CD14-positive monocyte (primary cell): Measurements from ENCODE around the gene ACSS3. TPM values are rescaled to one million over a fixed set of nuclear protein-coding genes. Genes with fewer than 3 reads are reported as not detected.

Experiments
- DNase-seq, 3 donors: peaks; one replicate each; pipeline ENCODE4 v3.0.0-alpha.2; 2011 to 2022
- H2AFZ ChIP-seq: 2 replicates; pipeline ENCODE4 v1.6.0; 2012; ENCODE audit warnings: mild to moderate bottlenecking, low read depth, low read length, inconsistent platforms; ENCODE audit not compliant: insufficient read depth, poor library complexity, severe bottlenecking
- H3K27ac ChIP-seq, 2 donors: 1 replicate in 1 of 2; 2 replicates in 1 of 2; pipeline ENCODE4 v1.5.1; 2012 to 2013; ENCODE audit warnings: low read length in 2 of 2, control low read depth in 1 of 2, inconsistent platforms in 1 of 2, low read depth in 1 of 2, mild to moderate bottlenecking in 1 of 2
- H3K27me3 ChIP-seq, 2 donors: one replicate each; pipeline versions ENCODE4 v1.6.0 to v1.6.1; 2011 to 2013; ENCODE audit warnings: low read length in 2 of 2; ENCODE audit not compliant: control insufficient read depth in 2 of 2, insufficient read depth in 2 of 2
- H3K36me3 ChIP-seq, 2 donors: replicated peaks in 1 of 2; 1 replicate in 1 of 2; 2 replicates in 1 of 2; pipeline versions ENCODE4 v1.5.1 to v1.6.1; 2012 to 2013; ENCODE audit warnings: low read length in 2 of 2, control low read depth in 1 of 2, inconsistent platforms in 1 of 2, mild to moderate bottlenecking in 1 of 2; ENCODE audit not compliant: insufficient read depth in 2 of 2, control insufficient read depth in 1 of 2
- H3K4me1 ChIP-seq, 2 donors: 1 replicate in 1 of 2; 2 replicates in 1 of 2; pipeline versions ENCODE4 v1.5.1 to v1.6.1; 2012 to 2013; ENCODE audit warnings: low read length in 2 of 2, control low read depth in 1 of 2, inconsistent platforms in 1 of 2, mild to moderate bottlenecking in 1 of 2, moderate library complexity in 1 of 2; ENCODE audit not compliant: insufficient read depth in 2 of 2, control insufficient read depth in 1 of 2
- H3K4me2 ChIP-seq: replicated peaks from 2 replicates; pipeline ENCODE3; 2012; ENCODE audit warnings: low read length, moderate library complexity, mild to moderate bottlenecking; ENCODE audit not compliant: poor library complexity, severe bottlenecking; ENCODE audit errors: extremely low read depth
- H3K4me3 ChIP-seq, 3 experiments: fragments of 200-600 bp in 1 of 3; sonication (generic) in 1 of 3; replicated peaks in 1 of 3; 1 replicate in 2 of 3; 2 replicates in 1 of 3; pipeline ENCODE4 v1.5.1; 2011 to 2013; ENCODE audit warnings: low read length in 3 of 3, mild to moderate bottlenecking in 3 of 3, control low read depth in 2 of 3, low read depth in 2 of 3, inconsistent platforms in 1 of 3, moderate library complexity in 1 of 3
- H3K79me2 ChIP-seq: 2 replicates; pipeline ENCODE4 v1.6.0; 2012; ENCODE audit warnings: mild to moderate bottlenecking, control low read depth, inconsistent platforms, low read length, moderate library complexity; ENCODE audit not compliant: insufficient read depth
- H3K9ac ChIP-seq: 2 replicates; pipeline ENCODE4 v1.6.0; 2017; ENCODE audit warnings: low read length, mild to moderate bottlenecking; ENCODE audit not compliant: insufficient read depth, poor library complexity, severe bottlenecking
- H3K9me3 ChIP-seq, 2 donors: replicated peaks in 1 of 2; 1 replicate in 1 of 2; 2 replicates in 1 of 2; pipeline versions ENCODE4 v1.5.1 to v1.6.1; 2012 to 2013; ENCODE audit warnings: low read length in 2 of 2, control low read depth in 1 of 2; ENCODE audit not compliant: control insufficient read depth in 1 of 2, insufficient read depth in 1 of 2
- H4K20me1 ChIP-seq: 2 replicates; pipeline ENCODE4 v1.6.0; 2012; ENCODE audit warnings: mild to moderate bottlenecking, low read length, control low read depth, moderate library complexity; ENCODE audit not compliant: insufficient read depth
- H3K27ac Mint-ChIP-seq, 7 donors: one replicate each; pipeline ENCODE4 v1.8.0; 2020; ENCODE audit warnings: mild to moderate bottlenecking in 7 of 7, mixed read lengths in 7 of 7, moderate library complexity in 6 of 7, inconsistent platforms in 2 of 7
- H3K27me3 Mint-ChIP-seq, 3 donors: one replicate each; pipeline ENCODE4 v1.8.0; 2021 to 2022; ENCODE audit warnings: low read depth in 3 of 3, mild to moderate bottlenecking in 3 of 3, mixed read lengths in 3 of 3, moderate library complexity in 3 of 3, inconsistent platforms in 1 of 3
- H3K36me3 Mint-ChIP-seq, 2 donors: one replicate each; pipeline ENCODE4 v1.8.0; 2020; ENCODE audit warnings: mixed read lengths in 2 of 2, inconsistent platforms in 1 of 2, mild to moderate bottlenecking in 1 of 2
- H3K4me1 Mint-ChIP-seq: one replicate; pipeline ENCODE4 v1.8.0; 2020; ENCODE audit warnings: mild to moderate bottlenecking, mixed read lengths
- H3K4me3 Mint-ChIP-seq, 2 donors: one replicate each; pipeline ENCODE4 v1.8.0; 2020; ENCODE audit warnings: mild to moderate bottlenecking in 2 of 2, mixed read lengths in 2 of 2, moderate library complexity in 1 of 2
- H3K9me3 Mint-ChIP-seq, 7 donors: one replicate each; pipeline ENCODE4 v1.8.0; 2020 to 2022; ENCODE audit warnings: mixed read lengths in 7 of 7, mild to moderate bottlenecking in 6 of 7, moderate library complexity in 6 of 7, inconsistent platforms in 2 of 7
- CTCF ChIP-seq: fragments of 200-600 bp; IDR thresholded peaks from one replicate; pipeline ENCODE4 v1.8.0; 2022; ENCODE audit warnings: antibody characterized with exemption, mild to moderate bottlenecking
- WGBS: methylation state at CpG from one replicate; pipeline ENCODE4 v1.1.5; 2013; ENCODE audit warnings: missing lambda C conversion rate; ENCODE audit not compliant: insufficient coverage; 5-methylcytosine and 5-hydroxymethylcytosine counted together
- intact Hi-C, 2 donors: fragments of 100-400 bp; cut with micrococcal nuclease; formaldehyde crosslinking; loops; one replicate each; pipeline versions ENCODE4 v1.15.0 to v1.15.1; 2023
- polyA plus RNA-seq, 3 donors: library from polyadenylated mRNA; depleted of rRNA in 1 of 3; unstranded in 2 of 3; stranded (reverse) in 1 of 3; fragments of 300-500 nt in 2 of 3; fragments of >200 nt in 1 of 3; fragmentation: Illumina TruSeq in 2 of 3; gene quantifications; 1 replicate in 2 of 3; 2 replicates in 1 of 3; pipeline ENCODE4 v1.2.3, GENCODE V29; 2012 to 2021

The ACSS3 gene
- polyA plus RNA-seq, 3 donors: 0.09 to 0.16 TPM; not detected in 1

DNA sequence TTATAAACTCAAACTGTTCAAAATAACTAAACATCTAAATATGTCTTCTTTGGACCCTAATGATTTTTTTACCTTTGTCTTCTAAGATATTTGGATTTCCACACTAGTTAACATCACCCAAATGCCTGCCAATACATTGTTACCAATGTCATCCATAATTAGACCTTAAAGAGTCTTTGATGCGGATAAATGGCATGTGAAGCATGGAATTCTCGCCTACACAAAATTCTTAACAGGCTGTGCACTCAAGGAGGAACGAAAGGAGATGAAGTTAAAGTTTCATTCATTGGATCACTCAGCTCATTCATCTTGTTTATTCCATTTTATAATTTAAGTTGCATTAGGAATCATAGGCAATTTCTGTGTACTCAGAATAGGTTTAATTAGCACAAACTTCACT is 219.7 kb downstream of the ACSS3 start:
- Mint-ChIP-seq H3K27ac (no peak overlapping the region), H3K4me3 (no peak overlapping the region), H3K27me3 (peaks cover 0 to 2% (median 0%) of the 10 kb centered on the region in 3 donors), H3K4me1 (no peaks in the 10 kb centered on the region), H3K9me3 (peaks cover 0 to 1% (median 0%) of the 10 kb centered on the region in 7 donors), H3K36me3 (no peaks in the 10 kb centered on the region)
- Histone ChIP-seq H3K9ac (no peak overlapping the region), H3K4me2 (no peak overlapping the region), H3K4me1 (no peaks in the 10 kb centered on the region), H3K27ac (no peak overlapping the region), H3K27me3 (no peaks in the 10 kb centered on the region), H3K4me3 (no peak overlapping the region), H2AFZ (no peak overlapping the region), H3K79me2 (no peaks in the 10 kb centered on the region), H3K9me3 (peaks cover 0 to 4% of the 10 kb centered on the region in 2 donors), H3K36me3 (no peaks in the 10 kb centered on the region), H4K20me1 (no peaks in the 10 kb centered on the region)
- no peak for DNase-seq
- WGBS: no CpG with 5 or more reads among the region's 3 CpGs
- TF ChIP-seq CTCF: no peak
- intact Hi-C loops: no loop called here

GRCh38 chr12:81300454-81300853 is 222.6 kb downstream of the ACSS3 start:
- Histone ChIP-seq H3K4me1 (no peaks in the 10 kb centered on the region), H3K27ac (no peak overlapping the region), H4K20me1 (no peaks in the 10 kb centered on the region), H3K9me3 (peaks cover 0 to 4% of the 10 kb centered on the region in 2 donors), H2AFZ (no peak overlapping the region), H3K27me3 (no peaks in the 10 kb centered on the region), H3K4me3 (no peak overlapping the region), H3K36me3 (no peaks in the 10 kb centered on the region), H3K9ac (no peak overlapping the region), H3K79me2 (no peaks in the 10 kb centered on the region), H3K4me2 (no peak overlapping the region)
- Mint-ChIP-seq H3K4me1 (no peaks in the 10 kb centered on the region), H3K27me3 (peaks cover 0 to 2% (median 1%) of the 10 kb centered on the region in 3 donors), H3K9me3 (no peaks in the 10 kb centered on the region), H3K4me3 (no peak overlapping the region), H3K27ac (no peak overlapping the region), H3K36me3 (no peaks in the 10 kb centered on the region)
- no peak for TF ChIP-seq CTCF
- no CpG with 5 or more reads among the region's 2 CpGs for WGBS
- intact Hi-C loops: no loop called here
- no peak for DNase-seq
